GM23248 (cell line): Measurements from ENCODE around the gene PPFIA4.

Source experiments
- EZH2 ChIP-seq: fragments of 200-600 bp; sonication (generic); IDR thresholded peaks from 2 replicates; pipeline ENCODE4 v1.6.1; 2018; ENCODE audit warnings: antibody characterized with exemption, mild to moderate bottlenecking; ENCODE audit not compliant: insufficient read depth, poor library complexity, severe bottlenecking
- EZH2phosphoT487 ChIP-seq: fragments of 200-600 bp; sonication (generic); IDR thresholded peaks from 2 replicates; pipeline ENCODE4 v1.6.1; 2018; ENCODE audit warnings: antibody characterized with exemption, moderate library complexity, mild to moderate bottlenecking, low read depth; ENCODE audit not compliant: insufficient read depth

DNA sequence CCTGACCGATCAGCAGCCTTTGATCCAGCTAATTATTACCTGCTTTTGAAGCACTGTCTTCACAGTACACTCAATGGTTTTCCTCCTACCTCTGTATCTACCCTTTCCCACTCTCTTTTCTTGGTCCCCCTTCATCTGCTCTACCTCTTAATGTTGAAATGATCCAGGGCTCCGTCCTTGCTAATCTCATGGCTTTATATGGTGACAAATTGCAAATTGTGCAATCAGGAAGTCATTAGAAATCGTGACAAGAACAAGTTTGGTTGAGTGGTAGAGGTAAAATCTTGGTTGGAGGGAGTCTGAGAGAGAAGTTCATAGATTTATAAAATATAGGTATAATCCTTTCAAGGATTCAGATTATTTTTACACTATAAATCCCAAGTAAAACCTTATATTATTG is 49.7 kb upstream of the PPFIA4 start:
- TF ChIP-seq EZH2 (no peak), EZH2phosphoT487 (no peak)
